Amniotic stem cell (primary cell): Measurements from ENCODE around the gene NRP2.

Experiments
- DNase-seq: peaks from one replicate; lab custom pipeline; 2025; lab: John Stamatoyannopoulos, UW

The NRP2 gene

DNA sequence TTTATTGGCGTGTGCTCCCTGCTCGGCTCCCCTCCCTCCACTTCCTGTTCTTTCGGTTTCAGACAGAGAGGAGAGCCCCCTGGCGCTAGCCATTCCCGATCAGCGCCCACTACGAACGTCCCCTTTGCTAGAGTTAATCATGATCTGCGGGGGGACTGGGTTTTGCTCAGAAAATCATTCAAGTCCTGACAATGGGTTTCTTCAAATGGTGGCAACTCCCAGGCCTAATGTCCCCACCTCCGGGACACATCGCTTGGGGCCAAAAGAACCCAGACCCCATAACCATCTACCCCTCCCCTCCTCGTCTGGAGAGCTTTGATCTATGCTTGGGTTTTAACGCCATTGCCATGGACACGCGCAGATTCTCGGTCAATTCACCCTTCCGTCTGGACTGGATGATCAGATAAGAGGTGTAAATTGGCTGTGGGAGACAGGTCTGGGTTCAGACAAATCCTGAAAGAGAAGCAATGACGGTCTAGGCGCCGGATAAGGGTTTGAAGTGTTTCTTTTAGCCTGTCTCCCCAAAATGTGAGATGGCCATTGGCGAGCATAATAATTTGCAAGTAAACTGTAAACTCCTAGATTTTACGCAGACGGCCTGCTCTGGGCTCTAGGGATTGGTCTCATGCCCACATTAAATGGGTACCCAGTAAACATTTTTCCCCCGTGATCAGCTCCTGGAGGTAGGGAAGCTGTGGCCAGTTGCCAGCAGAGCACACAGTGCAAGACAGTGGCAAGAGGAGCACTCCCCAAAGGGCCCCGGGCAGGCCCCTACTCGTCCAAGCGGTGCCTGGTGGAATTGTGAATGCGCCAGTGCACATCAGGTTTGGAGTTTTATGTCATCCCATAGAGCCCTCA, 4.7 kb downstream of the NRP2 start:
- DNase-seq: no peak

DNA sequence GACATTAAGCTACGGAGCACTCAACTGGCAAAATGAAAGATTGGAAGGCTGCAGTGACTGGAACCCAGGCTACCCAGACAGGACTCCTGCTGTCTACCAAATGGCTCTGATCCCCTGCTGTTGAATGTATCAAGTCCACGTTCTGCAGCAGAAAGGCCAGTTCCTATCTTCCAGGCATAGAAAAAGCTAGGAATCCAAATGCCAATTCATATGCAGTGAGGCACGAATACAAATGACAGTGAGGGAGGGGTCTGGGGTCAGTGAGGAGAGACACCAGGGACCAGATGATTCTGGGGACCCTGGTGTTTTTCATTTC, 5.3 kb downstream of the NRP2 start:
- no peak for DNase-seq

DNA sequence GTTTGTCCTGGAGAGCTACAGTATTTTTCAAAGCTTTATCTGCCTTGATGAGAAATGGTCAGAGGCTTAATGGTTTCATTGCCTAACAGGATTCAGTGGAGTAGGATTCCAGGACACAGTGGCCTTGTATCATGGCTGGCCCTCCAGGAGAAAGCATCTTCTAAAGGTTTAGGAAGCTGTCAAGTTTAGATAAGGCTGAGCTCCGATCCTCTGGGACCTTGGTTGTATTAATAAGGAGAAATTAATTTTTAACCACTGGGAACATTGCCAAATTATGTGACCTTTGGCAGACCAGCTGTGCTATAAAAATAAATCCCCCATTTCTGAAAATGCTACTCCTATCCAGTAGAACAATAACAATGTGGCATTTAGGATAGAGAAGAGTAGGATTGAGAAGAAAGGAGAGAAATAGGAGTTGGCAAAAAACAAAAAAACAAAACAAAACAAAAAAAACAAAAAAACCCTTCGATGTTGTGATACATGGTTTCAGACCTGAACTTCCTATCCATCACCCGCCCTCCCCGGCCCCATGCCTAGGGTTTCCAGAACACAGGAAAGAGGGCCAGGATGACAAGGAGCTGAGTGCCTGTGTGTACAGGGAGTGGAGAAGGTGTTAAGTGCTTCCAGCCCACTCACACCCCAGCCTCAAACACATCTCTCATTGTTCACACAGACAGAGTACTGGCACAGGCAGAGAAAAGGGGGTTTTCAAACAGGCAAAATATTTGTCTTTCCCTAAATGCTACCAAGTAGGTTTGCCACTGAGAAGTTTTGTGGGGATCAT, 6.3 kb downstream of the NRP2 start:
- DNase-seq: no peak

DNA sequence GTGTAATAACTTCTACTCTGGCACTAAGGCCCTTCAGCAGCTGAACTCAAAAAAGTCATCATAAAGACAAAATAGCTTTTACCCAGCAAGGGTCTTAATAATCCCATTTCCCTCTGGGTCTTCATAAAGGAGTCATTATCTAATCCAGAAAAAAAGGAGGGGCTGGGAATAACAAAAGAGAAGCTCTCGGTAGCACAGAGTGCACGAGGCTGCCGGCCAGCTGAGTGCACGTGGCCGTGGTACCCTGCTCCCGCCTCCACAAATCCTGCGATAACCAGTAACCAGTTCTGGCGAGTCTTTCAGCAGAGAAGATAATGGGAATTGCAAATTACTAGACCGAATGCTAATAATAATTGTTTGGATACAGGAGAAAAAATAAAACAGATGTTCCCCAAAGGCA, 7.5 kb downstream of the NRP2 start:
- no peak for DNase-seq

DNA sequence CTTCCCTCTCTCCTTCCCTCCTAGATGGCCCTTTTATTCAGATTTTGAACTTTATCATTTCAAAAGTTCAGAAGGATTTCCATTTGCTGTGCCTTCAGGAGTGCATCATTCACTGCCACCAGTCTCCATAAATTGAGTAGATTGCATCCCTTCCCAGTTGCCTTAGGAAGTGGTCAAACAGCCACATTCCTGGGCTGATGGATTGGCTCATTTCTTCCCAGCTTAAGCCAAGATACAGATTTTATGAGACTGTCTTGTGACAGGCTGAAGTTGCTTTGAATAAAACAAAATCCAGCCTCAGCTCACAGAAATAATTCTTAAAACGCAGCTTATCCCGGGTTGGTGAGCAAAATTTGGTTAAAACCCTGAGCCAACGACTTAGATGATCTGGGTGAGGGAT, 9.8 kb downstream of the NRP2 start:
- no peak for DNase-seq

DNA sequence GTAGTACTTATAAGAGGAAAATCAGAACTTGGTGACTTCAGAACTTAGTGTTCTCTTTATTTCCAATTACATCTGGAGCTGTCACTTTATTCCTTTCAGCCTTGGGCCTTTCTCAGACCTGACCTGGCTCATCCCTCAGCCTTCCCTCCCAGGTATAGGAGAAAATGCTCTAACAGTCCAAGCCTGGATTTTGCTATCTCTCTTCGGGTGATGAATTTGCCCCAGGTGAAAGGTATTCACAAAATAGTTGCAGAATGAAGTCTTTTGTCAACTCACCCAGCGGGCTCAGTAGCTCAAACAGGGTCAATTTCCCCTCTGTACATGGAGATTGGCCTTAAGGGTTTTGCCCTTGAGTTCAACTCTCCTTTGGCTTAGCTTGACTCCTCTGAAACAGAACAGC, 12.0 kb downstream of the NRP2 start:
- no peak for DNase-seq

DNA sequence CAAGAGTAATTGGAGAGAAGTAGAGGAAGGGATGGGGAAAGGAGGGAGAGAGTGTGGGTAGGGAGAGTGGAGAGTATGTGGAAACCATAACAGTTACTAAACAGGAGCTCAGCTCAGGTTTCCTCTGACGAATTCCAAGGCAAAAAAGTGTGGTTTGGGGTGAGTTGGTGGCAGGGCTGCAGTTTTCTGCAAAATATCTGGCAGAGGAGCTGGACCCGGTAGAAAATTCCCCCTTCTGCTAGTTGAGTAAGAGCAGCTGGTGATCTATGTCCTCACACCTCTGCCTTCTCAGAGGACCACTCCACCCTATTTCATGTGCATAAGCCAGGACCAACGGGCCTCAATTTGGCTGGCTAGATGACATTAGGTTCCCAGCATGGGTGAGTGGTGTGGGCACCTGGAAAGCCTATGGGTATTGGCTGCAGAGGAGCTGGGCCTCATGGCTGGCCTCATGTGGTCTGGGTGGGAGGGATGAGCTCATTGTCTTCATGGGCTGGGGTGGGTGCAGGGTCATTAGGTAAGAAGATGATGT, 13.2 kb downstream of the NRP2 start:
- DNase-seq: no peak

DNA sequence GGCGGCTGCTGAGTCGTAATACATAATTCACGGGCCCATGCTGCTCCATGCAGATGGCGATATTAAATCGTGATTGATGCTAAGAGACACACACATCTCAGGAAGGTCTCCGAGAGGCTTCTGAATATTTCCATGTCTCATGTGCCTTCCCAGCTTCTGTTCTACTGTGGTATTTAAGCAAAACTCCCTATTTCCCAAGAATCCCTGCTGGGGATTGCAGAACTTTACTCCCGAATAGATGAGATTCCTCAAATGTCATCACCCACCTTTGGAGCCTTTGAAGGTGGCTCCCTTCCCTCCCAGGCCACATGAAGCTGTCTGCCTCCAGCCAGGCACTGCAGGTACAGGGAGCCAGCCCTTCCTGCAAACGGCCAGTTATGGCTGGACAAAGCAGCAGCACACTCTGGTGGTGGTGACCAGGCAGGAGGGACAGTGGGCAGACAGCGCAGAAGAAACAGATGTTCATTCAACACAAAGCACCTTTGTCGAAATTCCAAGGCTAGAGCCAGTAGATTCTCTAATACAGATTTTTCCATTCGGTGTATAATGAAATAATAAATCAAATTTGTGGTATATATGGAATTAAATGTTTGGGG, 14.1 kb downstream of the NRP2 start:
- DNase-seq: no peak

DNA sequence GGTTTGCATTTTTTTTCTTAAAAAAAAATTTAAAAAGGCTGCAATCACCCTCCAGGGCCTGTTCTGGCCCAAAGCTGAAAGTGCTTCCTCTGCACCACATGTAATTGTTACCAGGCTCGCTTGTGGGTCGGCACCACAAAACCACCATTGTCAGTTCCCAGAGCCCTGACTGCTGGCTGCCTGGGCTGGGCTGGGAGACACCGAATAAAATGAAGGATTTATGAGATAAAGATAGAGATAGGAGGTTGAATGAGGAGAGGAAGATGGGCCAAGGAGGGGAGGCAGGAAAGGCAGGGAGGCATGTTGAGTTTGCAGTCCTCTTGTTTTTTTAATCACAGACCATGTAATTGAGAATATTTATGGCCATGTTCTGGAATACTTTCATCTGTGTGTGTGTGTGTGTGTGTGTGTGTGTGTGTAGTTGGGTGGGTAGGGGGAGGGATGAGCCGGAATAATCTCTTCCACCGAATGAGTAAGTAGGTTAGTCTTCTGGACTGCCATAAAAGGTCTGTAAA, 14.7 kb downstream of the NRP2 start:
- DNase-seq: no peak

DNA sequence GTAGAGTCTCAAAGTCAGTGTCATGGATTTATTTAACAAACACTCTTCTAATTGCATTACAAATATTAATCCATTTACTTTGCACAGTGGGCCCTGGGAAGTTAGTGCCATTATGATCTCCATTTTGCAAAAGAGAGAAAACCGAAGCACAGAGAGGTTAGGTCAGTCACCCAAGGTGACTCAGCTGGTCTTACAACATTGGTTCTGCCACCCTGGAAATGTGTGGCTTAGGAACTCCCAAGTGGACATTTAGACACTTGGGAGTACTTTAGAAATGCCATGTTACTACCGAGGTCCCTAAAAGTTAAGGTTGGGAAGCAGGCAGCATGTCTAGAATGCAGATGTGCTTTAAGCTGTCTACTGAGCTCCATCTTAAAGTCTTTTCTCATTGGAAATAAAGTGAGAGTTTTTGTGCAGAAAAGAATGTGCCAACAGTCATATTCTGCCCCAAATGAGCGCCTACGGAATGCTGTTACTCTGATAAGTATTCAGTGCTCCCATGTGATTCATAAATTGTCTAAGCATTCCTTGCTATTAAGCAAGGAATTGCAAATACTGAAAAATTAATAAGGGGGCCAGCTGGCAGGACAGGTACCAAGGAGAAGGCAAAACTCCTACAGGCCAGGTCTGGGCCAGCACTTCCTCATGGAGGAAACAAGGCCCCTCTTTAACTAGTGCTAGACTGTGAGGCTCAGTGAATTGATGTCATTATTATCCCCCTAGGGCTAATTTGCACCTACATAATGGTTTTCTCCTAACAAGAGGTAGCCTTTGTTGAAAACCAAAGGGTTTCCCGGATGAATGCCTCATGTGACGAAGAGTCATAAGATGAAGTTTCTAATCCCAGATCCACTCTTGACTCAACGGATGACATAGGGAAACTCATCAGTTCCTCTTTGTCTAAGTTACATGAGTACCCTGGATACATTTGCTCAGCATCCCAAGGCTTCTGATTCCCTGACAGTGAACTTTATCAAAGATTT, 16.3 kb downstream of the NRP2 start:
- DNase-seq: no peak

DNA sequence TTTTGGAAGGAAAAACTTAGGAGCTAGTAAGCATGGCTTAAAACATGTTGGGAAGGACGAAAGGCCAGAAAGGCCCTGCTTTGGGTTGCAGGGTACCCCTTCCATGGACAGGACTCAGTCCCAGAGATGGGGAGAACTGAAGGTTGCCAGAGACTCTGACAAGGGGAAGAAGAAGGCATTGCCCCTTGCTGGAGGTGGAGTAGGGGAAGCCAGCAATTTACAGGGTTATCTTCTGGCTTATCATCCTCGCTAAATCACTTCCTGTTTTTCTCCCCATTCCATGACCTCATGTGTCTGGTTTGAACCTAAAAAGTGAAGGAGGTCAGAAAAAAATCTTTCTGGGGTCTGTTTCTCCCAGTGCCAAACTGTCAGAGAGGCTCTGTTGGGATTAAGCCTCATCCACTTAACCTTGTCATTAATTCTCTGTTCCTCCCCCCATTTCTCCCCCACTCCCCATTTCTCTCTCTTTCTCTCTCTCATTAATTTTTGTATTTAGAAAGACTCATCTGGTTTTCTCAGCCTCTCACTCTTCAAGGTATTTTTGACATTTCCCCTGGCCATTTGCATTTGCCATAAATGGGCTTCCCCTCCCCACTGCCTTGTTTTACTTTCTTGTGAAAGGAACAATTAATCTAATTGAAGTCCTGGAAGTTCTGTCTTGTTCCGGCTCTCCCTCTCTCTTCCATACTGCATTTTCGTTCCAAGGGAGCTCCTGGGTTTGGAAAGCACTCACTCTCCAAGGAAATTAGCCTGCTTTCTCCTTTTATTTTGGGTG, 17.4 kb downstream of the NRP2 start:
- DNase-seq: no peak

DNA sequence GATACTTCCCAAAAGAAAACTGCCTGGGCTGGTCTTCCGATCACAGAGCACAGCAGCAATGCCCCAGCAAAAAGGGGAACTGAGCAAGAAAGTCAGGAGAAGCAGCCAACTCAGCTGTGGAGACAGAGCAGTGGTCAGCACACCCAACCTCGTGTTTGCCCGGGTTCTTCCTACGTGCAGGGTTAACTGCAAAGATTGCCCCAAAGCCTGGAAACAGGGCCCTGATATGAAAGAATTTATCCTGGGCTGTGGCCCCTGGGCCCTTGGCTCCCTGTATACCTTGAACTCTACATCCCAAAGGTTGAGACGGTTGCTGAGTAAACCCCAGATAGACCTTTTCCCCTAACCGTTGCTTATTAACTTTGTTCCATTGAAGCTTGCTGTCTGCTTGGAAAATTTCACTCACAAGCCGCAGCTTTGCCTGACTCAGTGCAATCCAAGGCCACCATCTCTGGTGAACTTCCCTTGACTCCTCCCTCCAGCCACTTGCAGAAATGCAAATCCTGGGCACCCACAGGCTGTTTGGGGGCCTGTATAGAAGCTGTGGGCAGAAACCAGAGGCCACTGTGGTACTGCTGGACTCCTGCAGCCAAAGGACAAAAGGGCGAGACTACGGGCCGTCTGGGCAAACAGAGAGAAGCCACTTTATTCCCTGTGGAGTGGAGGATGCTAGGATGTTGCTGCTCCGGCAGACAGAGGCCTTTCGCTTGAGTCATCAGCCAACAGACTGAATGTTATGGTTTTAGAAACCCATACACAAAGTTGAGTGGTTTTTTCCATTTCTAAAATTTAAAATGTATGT, 18.2 kb downstream of the NRP2 start:
- peak; percentile 81 for DNase-seq

DNA sequence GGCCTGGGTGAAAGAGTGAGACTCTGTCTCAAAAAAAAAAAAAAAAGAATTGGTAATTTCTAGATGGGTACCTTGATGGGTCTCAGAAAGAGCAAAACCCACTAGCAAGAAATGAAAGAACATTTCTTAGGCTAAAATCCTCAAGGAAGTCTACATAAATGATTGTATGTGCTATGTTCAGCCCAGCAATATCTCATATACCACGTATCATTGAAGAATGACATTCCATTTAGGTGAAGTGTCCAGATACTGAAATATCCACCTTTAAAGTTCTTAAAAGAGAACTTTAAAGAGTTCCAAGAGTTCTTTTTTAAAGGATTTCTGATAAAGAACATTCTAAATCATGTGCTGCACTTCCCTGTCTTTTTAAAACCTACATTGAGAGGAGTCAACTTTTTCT, 19.2 kb downstream of the NRP2 start:
- DNase-seq: no peak

DNA sequence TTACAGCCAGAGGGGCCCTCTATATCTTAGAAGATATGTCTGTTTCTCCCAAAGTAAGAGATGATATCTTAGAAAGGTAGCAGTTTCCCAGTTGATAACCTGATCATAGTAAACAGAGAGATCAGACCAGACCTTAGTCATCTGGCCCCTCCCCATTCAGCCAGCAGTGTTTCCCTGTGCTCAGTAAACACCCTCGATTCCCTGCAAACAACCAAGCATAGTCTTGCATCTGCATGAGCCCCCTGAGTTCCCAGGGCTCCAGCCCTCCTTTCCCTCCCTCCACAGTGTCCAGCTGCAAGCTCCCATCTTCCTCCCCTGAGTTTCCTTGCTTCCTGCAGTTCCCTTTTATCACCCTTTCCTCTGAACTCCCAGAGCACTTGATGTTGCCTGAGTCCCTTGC, 20.3 kb downstream of the NRP2 start:
- DNase-seq: no peak

DNA sequence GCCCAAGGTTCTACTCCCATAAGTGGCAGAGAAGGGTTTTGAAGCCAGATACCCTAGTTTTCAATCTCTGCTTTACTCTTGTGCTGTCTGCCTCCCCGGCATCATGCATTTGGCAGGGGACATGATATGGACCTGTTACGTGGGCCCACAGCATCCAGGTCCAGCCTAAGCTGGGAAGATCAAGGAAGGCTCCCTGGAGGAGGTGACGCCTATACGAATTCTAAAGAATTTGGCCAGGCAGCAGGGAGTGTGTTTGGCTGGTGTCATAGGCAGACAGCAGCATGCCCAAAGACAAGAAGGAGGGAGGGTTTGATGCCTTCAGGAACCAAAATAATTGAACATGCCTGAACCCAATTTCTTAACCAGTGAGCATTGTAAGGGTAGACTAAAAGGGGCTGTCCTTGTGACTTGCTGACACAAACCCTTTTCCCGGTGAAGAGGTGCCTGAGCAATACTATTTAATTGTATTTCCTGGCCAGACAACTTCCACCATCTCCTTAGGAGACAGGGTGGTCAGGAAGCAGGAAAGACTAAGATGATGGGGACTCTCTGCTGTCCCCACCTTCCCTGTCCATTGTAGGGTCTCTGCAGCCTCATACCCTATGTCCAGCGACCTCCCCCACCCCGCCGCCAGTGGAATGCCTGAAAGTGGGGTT, 21.3 kb downstream of the NRP2 start:
- DNase-seq: no peak

DNA sequence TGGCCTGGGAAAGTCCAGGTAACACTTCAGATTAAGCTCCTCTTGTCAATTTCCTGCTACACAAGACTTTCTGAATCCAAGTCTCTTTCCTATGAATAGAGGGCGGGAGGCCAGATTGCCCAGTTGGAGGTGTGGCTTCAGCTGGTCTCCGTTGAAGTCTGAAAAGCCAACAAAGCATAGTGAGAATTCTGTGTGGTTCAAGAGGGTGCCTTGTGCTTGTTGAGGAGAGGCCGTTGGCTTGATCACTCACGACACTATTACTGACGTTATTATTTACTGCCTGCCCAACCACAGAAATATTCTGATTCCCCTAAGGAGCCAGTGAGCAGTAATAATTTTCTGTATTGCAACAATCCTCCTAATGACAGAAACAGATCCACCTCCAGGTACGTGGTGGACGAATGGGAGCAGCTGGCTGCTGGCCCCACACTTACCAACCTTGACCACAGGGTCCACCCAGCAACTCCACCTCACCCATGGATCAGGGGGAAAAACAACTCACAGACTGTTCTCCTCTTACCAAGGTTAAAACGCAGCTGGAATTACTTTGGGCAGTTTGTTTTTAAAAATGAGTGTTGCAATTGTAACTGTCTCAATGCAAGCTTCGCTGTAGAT, 21.9 kb downstream of the NRP2 start:
- no peak for DNase-seq

DNA sequence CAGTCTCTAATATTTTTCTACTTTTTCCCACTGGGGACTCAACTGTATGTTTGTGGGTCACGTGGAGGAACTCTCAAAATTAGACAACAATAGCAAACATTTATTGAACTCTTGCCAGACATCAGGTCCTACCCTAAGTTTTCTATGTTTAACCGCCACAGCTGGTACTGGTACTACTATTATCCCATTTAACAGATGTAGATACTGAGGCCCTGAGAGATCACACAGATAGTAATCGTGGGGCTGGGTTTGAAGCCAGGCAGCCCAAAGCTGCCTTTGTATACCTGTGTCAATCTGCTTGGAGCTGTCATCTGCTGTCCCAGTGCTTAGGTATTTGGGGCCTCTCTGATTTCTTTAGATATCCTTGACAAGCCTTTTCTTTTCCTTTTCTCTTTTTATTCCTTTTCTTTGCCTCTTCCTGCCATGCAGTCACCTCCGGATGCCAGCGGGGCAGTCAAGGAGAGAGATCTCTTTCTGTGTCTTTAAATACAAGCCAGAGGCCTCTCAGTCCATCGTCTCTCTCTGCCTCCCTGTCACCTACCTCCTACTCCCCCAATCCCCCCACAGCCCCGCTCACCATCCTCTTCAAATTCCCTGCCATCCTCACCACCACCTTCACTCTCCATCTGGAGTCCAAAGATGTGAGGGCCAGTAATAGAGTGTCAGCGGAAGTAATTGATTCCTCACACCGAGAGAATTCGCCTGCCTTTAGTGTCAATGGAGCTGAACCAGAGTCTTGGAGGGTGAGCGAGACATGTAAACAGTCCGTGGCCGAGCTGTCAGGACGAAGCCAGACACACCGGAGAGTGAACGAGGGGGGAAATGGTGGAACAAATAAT, 23.4 kb downstream of the NRP2 start:
- DNase-seq: no peak
